Stimulated activated CD8-positive, alpha-beta memory T cell treated with anti-CD3 and anti-CD28 coated beads, Interleukin-15, amount 100 ng/mL, for 1 hour (primary cell): ENCODE data around the gene MDC1.
"Not testable (repeated sequence)": the region's sequence is repeated elsewhere in the genome, so short reads cannot be mapped to it uniquely, and the experiment has no call there.

Experiments
- DNase-seq: peaks from one replicate; pipeline ENCODE4 v3.0.0-alpha.2; 2020; ENCODE audit warnings: low read depth

MDC1 gene

GRCh38 chr6:30723843-30724741, 7.0 kb upstream of the MDC1 start:
- not testable (repeated sequence) for DNase-seq

- not testable (repeated sequence) for DNase-seq
These were observed 6.2 kb upstream of the MDC1 start for GRCh38 chr6:30723159-30723842.

GRCh38 chr6:30722280-30723112, 5.4 kb upstream of the MDC1 start:
- peak; percentile 81 for DNase-seq

GRCh38 chr6:30722025-30722279, 4.9 kb upstream of the MDC1 start:
- DNase-seq, result not testable (repeated sequence)

GRCh38 chr6:30721198-30722024, 4.3 kb upstream of the MDC1 start:
- DNase-seq, result peak; percentile 88

GRCh38 chr6:30720738-30721197, 3.7 kb upstream of the MDC1 start:
- no peak for DNase-seq

GRCh38 chr6:30719791-30720737, 3.0 kb upstream of the MDC1 start, which contains the start of gene TUBB:
Gene TUBB (plus strand): TSS chr6:30720352. CDS start chr6:30720507, 155 bp downstream.
- DNase-seq, result peak; percentile 87

GRCh38 chr6:30719356-30719755, 2.3 kb upstream of the MDC1 start:
- DNase-seq, result no peak

GRCh38 chr6:30717845-30718720, 1.0 kb upstream of the MDC1 start:
- not testable (repeated sequence) for DNase-seq

- DNase-seq, result no peak
These were observed 277 bp downstream of the MDC1 start for GRCh38 chr6:30716879-30717128.

- no peak for DNase-seq
These were observed 2.8 kb downstream of the MDC1 start for GRCh38 chr6:30714263-30714662.

- DNase-seq, result no peak
These were observed 4.6 kb downstream of the MDC1 start for GRCh38 chr6:30712441-30712945.

GRCh38 chr6:30711758-30712380, 5.2 kb downstream of the MDC1 start:
- DNase-seq, result no peak

- no peak for DNase-seq
These were observed 7.8 kb downstream of the MDC1 start for GRCh38 chr6:30709101-30709868.

GRCh38 chr6:30707281-30707850, 9.7 kb downstream of the MDC1 start:
- no peak for DNase-seq

- DNase-seq, result no peak
These were observed 11.5 kb downstream of the MDC1 start for GRCh38 chr6:30705620-30706019.

- DNase-seq, result no peak
These were observed 13.3 kb downstream of the MDC1 start for GRCh38 chr6:30703821-30704220.

- no peak for DNase-seq
These were observed 14.1 kb downstream of the MDC1 start for GRCh38 chr6:30703011-30703410.
